Panc1 (cell line): ENCODE measurements around the gene MAML3. TPM values are rescaled to one million over a fixed set of nuclear protein-coding genes. Genes with fewer than 3 reads are reported as not detected.

Source experiments
- ATAC-seq: fragments of 200-7000 bp; cut with Tn5 transposase; 2 replicates; pipeline ENCODE4 v1.9.1; 2020; ENCODE audit warnings: mild to moderate bottlenecking, moderate library complexity
- BruUV-seq: library from RNA; stranded (reverse); fragments of 400-500 nt; replicated peaks from 2 replicates; lab custom pipeline; 2021; lab: Mats Ljungman, UMichigan
- CTCF ChIA-PET: fragments of 300-600 bp; sonication (Branson Sonifier 250); formaldehyde crosslinking; loops from one replicate; lab custom pipeline; 2022; ENCODE audit warnings: antibody characterized with exemption; lab: Charles Lee
- POLR2A ChIA-PET: fragments of 300-600 bp; sonication (Branson Sonifier 250); formaldehyde crosslinking; loops from one replicate; lab custom pipeline; 2022; ENCODE audit warnings: antibody characterized with exemption; lab: Charles Lee
- DNase-seq: peaks from one replicate; pipeline ENCODE4 v3.0.0-alpha.2; 2010; ENCODE audit warnings: low read depth, low spot score
- H3K27ac ChIP-seq: 2 replicates; pipeline ENCODE4 v1.5.1; 2011; ENCODE audit warnings: mild to moderate bottlenecking, low read length, inconsistent platforms
- H3K27me3 ChIP-seq: fragments of 200-500 bp; sonication (Bioruptor generic); 2 replicates; pipeline ENCODE4 v1.6.0; 2014; ENCODE audit warnings: low read length, inconsistent platforms; ENCODE audit not compliant: control insufficient read depth, insufficient read depth
- H3K36me3 ChIP-seq: fragments of 200-500 bp; sonication (Bioruptor generic); 2 replicates; pipeline ENCODE4 v1.5.1; 2014; ENCODE audit warnings: inconsistent platforms, mild to moderate bottlenecking, low read length, moderate library complexity; ENCODE audit not compliant: control insufficient read depth, insufficient read depth
- H3K4me1 ChIP-seq: 2 replicates; pipeline ENCODE4 v1.5.1; 2011; ENCODE audit warnings: inconsistent platforms, mild to moderate bottlenecking, low read length, moderate library complexity; ENCODE audit not compliant: control insufficient read depth, insufficient read depth
- H3K4me3 ChIP-seq, 2 experiments: 2 replicates each; pipeline ENCODE4 v1.5.1; 2011 to 2012; ENCODE audit warnings: low read depth in 2 of 2, low read length in 2 of 2, mild to moderate bottlenecking in 2 of 2, inconsistent platforms in 1 of 2, moderate library complexity in 1 of 2
- H3K9me3 ChIP-seq: fragments of 200-500 bp; sonication (Bioruptor generic); 2 replicates; pipeline ENCODE4 v1.5.1; 2014; ENCODE audit warnings: low read depth, mild to moderate bottlenecking, inconsistent platforms, low read length, moderate library complexity; ENCODE audit not compliant: control insufficient read depth, insufficient read depth
- CTCF ChIP-seq: fragments of 450-650 bp; IDR thresholded peaks from 2 replicates; pipeline ENCODE4 v1.5.1; 2017; ENCODE audit warnings: mild to moderate bottlenecking
- POLR2AphosphoS5 ChIP-seq: IDR thresholded peaks from 2 replicates; pipeline ENCODE4 v1.6.1; 2012; ENCODE audit warnings: mild to moderate bottlenecking, low read depth, low read length, moderate library complexity
- REST ChIP-seq, 2 experiments: IDR thresholded peaks; 2 replicates each; pipeline ENCODE4 v1.6.1; 2011 to 2012; ENCODE audit warnings: low read depth in 2 of 2, control low read depth in 1 of 2, low read length in 1 of 2, mild to moderate bottlenecking in 1 of 2, moderate library complexity in 1 of 2; ENCODE audit not compliant: insufficient read depth in 1 of 2
- SIN3A ChIP-seq: IDR thresholded peaks from 2 replicates; pipeline ENCODE4 v1.6.1; 2012; ENCODE audit warnings: low read depth, mild to moderate bottlenecking, low read length, moderate library complexity, borderline replicate concordance; ENCODE audit not compliant: insufficient read depth
- TCF7L2 ChIP-seq: IDR thresholded peaks from 2 replicates; pipeline ENCODE4 v1.6.1; 2011; ENCODE audit warnings: mild to moderate bottlenecking, low read depth, low read length, inconsistent platforms
- in situ Hi-C: cut with HindIII; loops from 2 replicates; pipeline ENCODE4 v1.10.0; 2016; ENCODE audit warnings: low sequenced_read_pairs, low pct_unique_long_range_greater_than_20kb
- intact Hi-C: fragments of 100-400 bp; cut with micrococcal nuclease; formaldehyde crosslinking; loops from one replicate; pipeline ENCODE4 v1.10.0; 2022; ENCODE audit not compliant: unreplicated experiment
- total RNA-seq: library from RNA; stranded (reverse); gene quantifications from one replicate; pipeline ENCODE4 v1.2.1, GENCODE V29; 2021; ENCODE audit not compliant: unreplicated experiment

MAML3 gene
- total RNA-seq, 1 experiment from 2014 or later = 7.7 TPM

DNA sequence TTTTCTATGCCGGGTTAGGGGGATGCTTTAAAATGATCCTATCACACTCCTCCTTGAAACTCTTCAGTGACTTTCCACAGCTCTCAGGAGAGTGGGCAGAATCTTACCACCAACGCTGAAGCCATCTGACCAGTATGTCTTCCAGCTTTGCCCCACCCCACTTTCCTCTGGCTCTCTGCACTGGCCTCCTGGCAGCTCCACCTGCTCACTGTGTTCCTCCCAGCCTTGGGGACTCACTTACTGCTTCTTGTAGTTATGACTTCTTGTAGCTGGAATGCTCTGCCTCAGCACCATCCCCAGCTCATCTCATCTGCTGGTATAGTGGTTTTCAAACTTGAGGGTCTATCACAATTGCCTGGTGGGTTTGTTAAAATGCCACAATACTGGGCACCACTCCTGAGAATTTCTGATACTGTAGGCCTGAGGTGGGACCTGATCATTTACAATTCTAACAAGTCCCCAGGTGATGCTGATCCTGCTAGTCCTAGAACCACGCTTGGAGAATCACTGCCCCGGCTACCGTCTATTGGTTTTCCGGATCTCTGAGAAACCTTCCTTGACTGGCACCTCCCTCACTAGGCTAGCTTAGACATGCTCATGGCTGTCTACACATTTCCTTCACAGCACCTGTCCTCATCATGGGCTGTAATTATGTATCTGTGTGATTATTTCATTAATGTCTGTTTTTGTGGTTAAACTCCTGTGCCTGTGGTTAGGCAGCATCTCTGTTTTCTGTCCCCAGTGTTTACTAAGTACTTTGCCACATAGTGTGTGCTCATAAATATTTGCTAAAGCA is 336.1 kb downstream of the MAML3 start:
- BruUV-seq = no TSS peak
- Histone ChIP-seq H3K36me3 (no peaks in the 10 kb centered on the region), H3K4me1 (no peaks in the 10 kb centered on the region), H3K27ac (no peak overlapping the region), H3K4me3 (no peak overlapping the region), H3K27me3 (no peaks in the 10 kb centered on the region), H3K9me3 (no peaks in the 10 kb centered on the region)
- intact Hi-C loops (no loop called here), in situ Hi-C loops (no loop called here)
- no peak for DNase-seq
- ChIA-PET CTCF (no interaction called here), POLR2A (no interaction called here)
- no peak for ATAC-seq
- no peak for TF ChIP-seq SIN3A
- no peak for TF ChIP-seq CTCF
- no peak for TF ChIP-seq TCF7L2
- TF ChIP-seq REST (IDR thresholded peaks at IDR 0.05; ENCODE audit: insufficient read depth in 1 of 2, low read depth in 2 of 2, low read length in 1 of 2) = no peak
- TF ChIP-seq POLR2AphosphoS5 = no peak

DNA sequence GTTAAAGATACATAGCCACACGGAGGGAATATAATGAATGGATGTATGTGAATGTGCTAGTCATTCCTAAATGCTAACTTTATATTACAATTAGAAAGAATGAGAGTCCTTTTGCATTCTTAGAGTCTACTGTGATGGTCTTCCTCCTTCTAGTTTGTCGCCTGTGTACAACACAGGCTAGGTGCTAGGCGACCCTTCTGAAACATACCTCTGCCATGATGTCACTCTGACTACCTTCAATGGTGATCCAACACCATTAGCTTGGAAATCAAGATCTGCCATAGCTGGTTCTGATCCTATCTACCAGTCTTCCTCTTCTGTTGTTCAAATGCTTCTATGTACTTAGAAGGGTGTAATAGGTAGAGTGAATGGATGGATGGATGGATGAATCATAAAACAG is 337.1 kb downstream of the MAML3 start:
- no peaks in the 10 kb centered on the region for H3K9me3 ChIP-seq
- CTCF ChIA-PET = no interaction called here
- no peak for ATAC-seq
- H3K27me3 ChIP-seq = no peaks in the 10 kb centered on the region
- in situ Hi-C loops = no loop called here
- no peak for TF ChIP-seq TCF7L2
- TF ChIP-seq REST (IDR thresholded peaks at IDR 0.05; ENCODE audit: insufficient read depth in 1 of 2, low read depth in 2 of 2, low read length in 1 of 2) = no peak
- no peak for TF ChIP-seq CTCF
- H3K4me3 ChIP-seq = no peak overlapping the region
- no peak overlapping the region for H3K27ac ChIP-seq
- DNase-seq = no peak
- POLR2A ChIA-PET = no interaction called here
- no peaks in the 10 kb centered on the region for H3K36me3 ChIP-seq
- intact Hi-C loops = no loop called here
- no TSS peak for BruUV-seq
- H3K4me1 ChIP-seq = no peaks in the 10 kb centered on the region
